ENCODE data around the gene PAEP.

GRCh38 chr9:135611875-135612209 lies 50.3 kb downstream of the PAEP start:
- TF ChIP-seq GATA2 (IDR thresholded peaks at IDR 0.05; ENCODE audit: low read depth, low read length) (no peak), GATA3 (IDR thresholded peaks at IDR 0.05; ENCODE audit: low read depth, low read length) (no peak)
